ENCODE results near the gene MIOX.

DNA sequence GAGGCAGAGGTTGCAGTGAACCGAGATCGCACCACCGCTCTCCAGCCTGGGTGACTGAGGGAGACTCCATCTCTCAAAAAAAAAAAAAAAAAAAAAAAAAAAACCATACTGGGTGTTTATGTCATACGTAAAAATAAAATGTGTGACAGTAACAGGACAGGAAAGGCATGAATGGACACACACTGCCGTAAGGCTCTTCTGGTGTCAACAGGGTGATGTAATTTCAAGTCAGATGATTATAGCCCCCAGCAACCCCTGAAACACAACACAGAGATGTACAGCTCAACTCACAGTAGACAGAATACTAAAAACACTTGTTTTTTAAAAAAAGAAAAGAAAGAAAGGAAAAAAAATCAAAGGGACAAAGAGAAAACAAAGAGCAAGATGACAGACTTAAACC, 34.0 kb upstream of the MIOX start:
- TF ChIP-seq, protein P1, sequence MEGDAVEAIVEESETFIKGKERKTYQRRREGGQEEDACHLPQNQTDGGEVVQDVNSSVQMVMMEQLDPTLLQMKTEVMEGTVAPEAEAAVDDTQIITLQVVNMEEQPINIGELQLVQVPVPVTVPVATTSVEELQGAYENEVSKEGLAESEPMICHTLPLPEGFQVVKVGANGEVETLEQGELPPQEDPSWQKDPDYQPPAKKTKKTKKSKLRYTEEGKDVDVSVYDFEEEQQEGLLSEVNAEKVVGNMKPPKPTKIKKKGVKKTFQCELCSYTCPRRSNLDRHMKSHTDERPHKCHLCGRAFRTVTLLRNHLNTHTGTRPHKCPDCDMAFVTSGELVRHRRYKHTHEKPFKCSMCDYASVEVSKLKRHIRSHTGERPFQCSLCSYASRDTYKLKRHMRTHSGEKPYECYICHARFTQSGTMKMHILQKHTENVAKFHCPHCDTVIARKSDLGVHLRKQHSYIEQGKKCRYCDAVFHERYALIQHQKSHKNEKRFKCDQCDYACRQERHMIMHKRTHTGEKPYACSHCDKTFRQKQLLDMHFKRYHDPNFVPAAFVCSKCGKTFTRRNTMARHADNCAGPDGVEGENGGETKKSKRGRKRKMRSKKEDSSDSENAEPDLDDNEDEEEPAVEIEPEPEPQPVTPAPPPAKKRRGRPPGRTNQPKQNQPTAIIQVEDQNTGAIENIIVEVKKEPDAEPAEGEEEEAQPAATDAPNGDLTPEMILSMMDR (IDR thresholded peaks at IDR 0.05), result no peak
- TF ChIP-seq POLR2A (IDR thresholded peaks at IDR 0.05), result no peak
